ENCODE measurements around the gene CRLF2.
"Not testable (repeated sequence)": the region's sequence is repeated elsewhere in the genome, so short reads cannot be mapped to it uniquely, and the experiment has no call there.

Gene CRLF2

GRCh38 chrX:1246816-1247215 is 34.4 kb upstream of the CRLF2 start:
- Histone ChIP-seq H3K4me3 (ENCODE audit: low read depth, low read length) (no peak overlapping the region), H3K27me3 (no peaks in the 10 kb centered on the region), H3K4me1 (no peaks in the 10 kb centered on the region), H3K36me3 (no peaks in the 10 kb centered on the region), H3K9me3 (no peaks in the 10 kb centered on the region)
- peak; percentile 46 for TF ChIP-seq CTCF (IDR thresholded peaks at IDR 0.05; ENCODE audit: low read depth, low read length)
- DNase-seq, result no peak

DNA sequence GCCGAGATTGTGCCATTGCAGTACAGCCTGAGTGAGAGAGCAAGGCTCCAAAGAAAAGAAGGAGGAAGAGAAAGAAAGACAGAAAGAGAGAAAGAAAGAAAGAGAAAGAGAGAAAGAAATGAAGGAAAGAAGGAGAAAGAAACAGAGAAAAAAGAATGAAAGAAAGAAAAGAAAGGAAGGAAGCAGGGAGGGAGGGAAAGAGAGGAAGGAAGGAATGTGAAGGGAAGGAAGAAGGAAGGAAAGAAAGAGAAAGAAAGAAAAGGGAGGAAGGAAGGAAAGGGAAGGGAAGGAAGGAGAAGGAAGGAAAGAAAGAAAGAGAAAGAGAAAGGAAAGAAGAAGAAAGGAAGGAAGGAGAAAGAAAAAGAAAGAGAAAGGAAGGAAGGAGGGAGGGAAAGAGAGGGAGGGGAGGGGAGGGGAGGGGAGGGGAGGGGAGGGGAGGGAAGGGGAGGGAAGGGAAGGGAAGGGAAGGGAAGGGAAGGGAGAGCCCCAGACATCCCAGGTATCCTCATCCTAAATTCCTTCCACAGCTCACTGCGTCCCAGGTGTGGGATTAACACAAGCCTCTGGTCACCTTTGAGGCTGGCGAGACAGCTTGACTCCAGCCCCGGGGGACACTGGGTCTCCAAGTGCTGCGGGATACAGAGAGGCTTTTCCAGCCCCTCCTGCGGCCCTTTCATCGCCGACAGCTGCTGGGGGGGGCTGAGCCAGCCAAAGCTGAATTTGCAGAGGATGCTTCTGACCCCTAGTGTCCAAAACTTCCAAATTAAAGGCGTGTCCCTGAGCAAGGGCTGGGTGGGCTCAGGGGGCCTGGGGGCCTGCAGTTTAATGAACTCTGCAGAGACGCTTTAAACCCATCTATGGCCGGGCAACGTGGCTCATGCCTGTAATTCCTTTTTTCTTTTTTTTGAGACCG is 32.0 kb upstream of the CRLF2 start:
- no peak for DNase-seq
- no peaks in the 10 kb centered on the region for H3K36me3 ChIP-seq
- no peaks in the 10 kb centered on the region for H3K27me3 ChIP-seq
- H3K9me3 ChIP-seq, result no peaks in the 10 kb centered on the region
- no peaks in the 10 kb centered on the region for H3K4me1 ChIP-seq
- TF ChIP-seq CTCF (IDR thresholded peaks at IDR 0.05; ENCODE audit: low read depth, low read length), result no peak
- H3K4me3 ChIP-seq (ENCODE audit: low read depth, low read length), result no peak overlapping the region

- H3K4me1 ChIP-seq, result no peaks in the 10 kb centered on the region
- DNase-seq, result no peak
- no peak for TF ChIP-seq CTCF (IDR thresholded peaks at IDR 0.05; ENCODE audit: low read depth, low read length)
- H3K9me3 ChIP-seq, result no peaks in the 10 kb centered on the region
- H3K27me3 ChIP-seq, result no peaks in the 10 kb centered on the region
- H3K4me3 ChIP-seq (ENCODE audit: low read depth, low read length), result no peak overlapping the region
- no peaks in the 10 kb centered on the region for H3K36me3 ChIP-seq
Measured at GRCh38 chrX:1242891-1243402, 30.5 kb upstream of the CRLF2 start.

- not testable (repeated sequence) for H3K4me1 ChIP-seq; DNase-seq; H3K9me3 ChIP-seq; H3K36me3 ChIP-seq; H3K27me3 ChIP-seq; H3K4me3 ChIP-seq (ENCODE audit: low read depth, low read length)
Measured at GRCh38 chrX:1240551-1240950, 28.1 kb upstream of the CRLF2 start.

DNA sequence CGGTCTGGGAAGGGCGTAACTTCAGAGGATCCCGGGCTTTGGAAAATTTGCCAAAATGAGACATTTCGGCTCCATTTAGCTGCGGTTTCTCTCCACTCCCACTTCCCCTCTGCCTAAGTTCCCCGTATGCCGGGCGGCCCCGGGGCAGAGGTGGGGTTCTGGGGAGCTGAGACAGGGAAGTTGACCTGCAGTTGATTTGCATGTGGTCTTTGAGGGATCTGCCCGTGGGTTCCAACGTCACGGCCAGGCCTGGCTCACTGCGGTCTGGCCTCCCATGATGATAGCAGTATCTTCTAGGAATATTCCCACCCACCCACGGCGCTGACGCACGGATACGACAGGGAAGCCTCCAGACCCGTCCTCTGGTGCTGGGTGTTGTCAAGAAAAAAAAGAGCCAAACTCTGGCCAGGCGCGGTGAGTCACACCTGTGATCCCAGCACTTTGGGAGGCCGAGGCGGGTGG is 27.3 kb upstream of the CRLF2 start:
- Histone ChIP-seq H3K9me3 (no peaks in the 10 kb centered on the region), H3K36me3 (no peaks in the 10 kb centered on the region), H3K27me3 (no peaks in the 10 kb centered on the region), H3K4me1 (no peaks in the 10 kb centered on the region), H3K4me3 (ENCODE audit: low read depth, low read length) (no peak overlapping the region)
- no peak for TF ChIP-seq CTCF (IDR thresholded peaks at IDR 0.05; ENCODE audit: low read depth, low read length)
- DNase-seq, result no peak

DNA sequence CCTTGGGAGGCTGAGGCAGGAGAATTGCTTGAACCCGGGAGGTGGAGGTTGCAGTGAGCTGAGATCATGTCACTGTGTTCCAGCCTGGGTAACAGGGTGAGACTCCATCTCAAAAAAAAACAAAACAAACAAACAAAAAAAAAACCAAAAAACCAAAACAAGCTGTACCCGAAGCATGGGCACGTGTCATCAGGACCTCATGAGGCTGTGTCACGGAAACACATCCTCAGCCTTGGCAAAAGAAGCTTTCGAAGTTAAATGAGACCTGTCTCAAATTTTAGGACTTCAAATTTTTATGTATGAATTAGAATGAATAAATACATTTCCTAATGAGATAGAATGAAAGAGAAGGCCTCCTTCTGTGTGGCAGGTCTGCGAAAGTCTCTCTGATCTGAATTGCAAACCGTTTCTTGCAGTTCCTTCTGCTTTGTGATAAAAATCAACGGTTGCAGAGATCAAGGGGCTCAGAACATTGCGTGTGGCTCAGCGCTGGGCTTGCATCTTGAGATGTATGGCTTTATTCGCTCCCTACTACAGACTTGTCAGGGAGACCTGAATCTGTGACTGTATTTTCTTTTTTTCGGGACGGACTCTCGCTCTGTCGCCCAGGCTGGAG is 19.5 kb upstream of the CRLF2 start:
- Histone ChIP-seq H3K4me1 (no peaks in the 10 kb centered on the region), H3K4me3 (ENCODE audit: low read depth, low read length) (no peak overlapping the region), H3K36me3 (no peaks in the 10 kb centered on the region), H3K9me3 (no peaks in the 10 kb centered on the region), H3K27me3 (no peaks in the 10 kb centered on the region)
- DNase-seq, result no peak
- TF ChIP-seq CTCF (IDR thresholded peaks at IDR 0.05; ENCODE audit: low read depth, low read length), result no peak

GRCh38 chrX:1228101-1228500 is 15.7 kb upstream of the CRLF2 start:
- not testable (repeated sequence) for H3K4me3 ChIP-seq (ENCODE audit: low read depth, low read length); H3K27me3 ChIP-seq; DNase-seq; H3K9me3 ChIP-seq; H3K36me3 ChIP-seq; H3K4me1 ChIP-seq
